ENCODE results near the gene SHISA3.

SHISA3 gene

GRCh38 chr4:42442601-42443000 is 45.3 kb downstream of the SHISA3 start:
- Histone ChIP-seq H4K20me1 (ENCODE audit: low read depth, low read length) (no peaks in the 10 kb centered on the region), H3K9ac (ENCODE audit: low read length) (no peak overlapping the region), H3K9me3 (ENCODE audit: insufficient read depth, low read length) (no peaks in the 10 kb centered on the region), H3F3A (ENCODE audit: insufficient read depth) (no peaks in the 10 kb centered on the region), H3K27ac (ENCODE audit: low read depth, low read length) (no peak overlapping the region), H3K9me2 (replicated peaks; ENCODE audit: insufficient read depth, low read length) (no peaks in the 10 kb centered on the region), H3K4me2 (ENCODE audit: low read depth, low read length, poor library complexity, severe bottlenecking) (no peak overlapping the region), H3K36me3 (ENCODE audit: low read length) (no peaks in the 10 kb centered on the region), H3K27me3 (ENCODE audit: low read length) (no peaks in the 10 kb centered on the region), H2AFZ (ENCODE audit: low read depth, low read length, severe bottlenecking) (no peak overlapping the region), H3K4me3 (ENCODE audit: insufficient read depth, low read length, poor library complexity, severe bottlenecking) (no peak overlapping the region), H3K79me2 (ENCODE audit: insufficient read depth, low read length) (no peaks in the 10 kb centered on the region)
- no peak for TF ChIP-seq EZH2phosphoT487 (conservative IDR thresholded peaks at IDR 0.05; ENCODE audit: low read length)
- TF ChIP-seq, protein P1, sequence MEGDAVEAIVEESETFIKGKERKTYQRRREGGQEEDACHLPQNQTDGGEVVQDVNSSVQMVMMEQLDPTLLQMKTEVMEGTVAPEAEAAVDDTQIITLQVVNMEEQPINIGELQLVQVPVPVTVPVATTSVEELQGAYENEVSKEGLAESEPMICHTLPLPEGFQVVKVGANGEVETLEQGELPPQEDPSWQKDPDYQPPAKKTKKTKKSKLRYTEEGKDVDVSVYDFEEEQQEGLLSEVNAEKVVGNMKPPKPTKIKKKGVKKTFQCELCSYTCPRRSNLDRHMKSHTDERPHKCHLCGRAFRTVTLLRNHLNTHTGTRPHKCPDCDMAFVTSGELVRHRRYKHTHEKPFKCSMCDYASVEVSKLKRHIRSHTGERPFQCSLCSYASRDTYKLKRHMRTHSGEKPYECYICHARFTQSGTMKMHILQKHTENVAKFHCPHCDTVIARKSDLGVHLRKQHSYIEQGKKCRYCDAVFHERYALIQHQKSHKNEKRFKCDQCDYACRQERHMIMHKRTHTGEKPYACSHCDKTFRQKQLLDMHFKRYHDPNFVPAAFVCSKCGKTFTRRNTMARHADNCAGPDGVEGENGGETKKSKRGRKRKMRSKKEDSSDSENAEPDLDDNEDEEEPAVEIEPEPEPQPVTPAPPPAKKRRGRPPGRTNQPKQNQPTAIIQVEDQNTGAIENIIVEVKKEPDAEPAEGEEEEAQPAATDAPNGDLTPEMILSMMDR (IDR thresholded peaks at IDR 0.05; ENCODE audit: insufficient read depth, low read length, poor library complexity, severe bottlenecking), result no peak

- Histone ChIP-seq H2AFZ (ENCODE audit: low read depth, low read length, severe bottlenecking) (no peak overlapping the region), H4K20me1 (ENCODE audit: low read depth, low read length) (no peaks in the 10 kb centered on the region), H3K36me3 (ENCODE audit: low read length) (no peaks in the 10 kb centered on the region), H3K27ac (ENCODE audit: low read depth, low read length) (no peak overlapping the region), H3K27me3 (ENCODE audit: low read length) (no peaks in the 10 kb centered on the region), H3K79me2 (ENCODE audit: insufficient read depth, low read length) (no peaks in the 10 kb centered on the region), H3K9me2 (replicated peaks; ENCODE audit: insufficient read depth, low read length) (no peaks in the 10 kb centered on the region), H3K4me3 (ENCODE audit: insufficient read depth, low read length, poor library complexity, severe bottlenecking) (no peak overlapping the region), H3K9me3 (ENCODE audit: insufficient read depth, low read length) (no peaks in the 10 kb centered on the region), H3F3A (ENCODE audit: insufficient read depth) (no peaks in the 10 kb centered on the region), H3K9ac (ENCODE audit: low read length) (no peak overlapping the region), H3K4me2 (ENCODE audit: low read depth, low read length, poor library complexity, severe bottlenecking) (no peak overlapping the region)
- TF ChIP-seq EZH2phosphoT487 (conservative IDR thresholded peaks at IDR 0.05; ENCODE audit: low read length), result no peak
- TF ChIP-seq, protein P1 (IDR thresholded peaks at IDR 0.05; ENCODE audit: insufficient read depth, low read length, poor library complexity, severe bottlenecking), result no peak
Observed at GRCh38 chr4:42445038-42445437, 47.8 kb downstream of the SHISA3 start.

DNA sequence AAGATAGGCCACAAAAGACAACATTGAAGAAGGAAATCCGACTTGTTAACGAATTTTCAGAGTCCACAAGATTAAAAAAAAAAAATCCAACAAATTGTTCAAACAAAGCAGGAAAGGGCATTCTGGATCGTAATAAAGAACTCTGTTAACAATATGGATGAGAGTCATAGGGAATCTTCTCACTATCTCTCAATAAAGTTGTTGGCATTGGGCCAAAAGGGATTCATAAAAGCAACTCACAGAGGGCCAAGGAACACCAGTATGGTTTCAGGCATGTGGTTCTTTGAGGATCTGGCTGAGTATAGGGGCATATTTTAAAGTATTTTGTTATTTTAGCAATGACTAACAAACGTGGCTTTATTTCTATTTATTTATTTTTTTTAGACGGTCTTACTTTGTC is 49.5 kb downstream of the SHISA3 start:
- no peak overlapping the region for H3K4me2 ChIP-seq (ENCODE audit: low read depth, low read length, poor library complexity, severe bottlenecking)
- TF ChIP-seq EZH2phosphoT487 (conservative IDR thresholded peaks at IDR 0.05; ENCODE audit: low read length), result no peak
- TF ChIP-seq, protein P1 (IDR thresholded peaks at IDR 0.05; ENCODE audit: insufficient read depth, low read length, poor library complexity, severe bottlenecking), result no peak
- no peak overlapping the region for H3K4me3 ChIP-seq (ENCODE audit: insufficient read depth, low read length, poor library complexity, severe bottlenecking)
- no peak overlapping the region for H2AFZ ChIP-seq (ENCODE audit: low read depth, low read length, severe bottlenecking)
- H3K9ac ChIP-seq (ENCODE audit: low read length), result no peak overlapping the region
- no peaks in the 10 kb centered on the region for H4K20me1 ChIP-seq (ENCODE audit: low read depth, low read length)
- no peaks in the 10 kb centered on the region for H3K79me2 ChIP-seq (ENCODE audit: insufficient read depth, low read length)
- no peaks in the 10 kb centered on the region for H3K36me3 ChIP-seq (ENCODE audit: low read length)
- no peaks in the 10 kb centered on the region for H3F3A ChIP-seq (ENCODE audit: insufficient read depth)
- H3K27me3 ChIP-seq (ENCODE audit: low read length), result no peaks in the 10 kb centered on the region
- H3K9me3 ChIP-seq (ENCODE audit: insufficient read depth, low read length), result no peaks in the 10 kb centered on the region
- no peak overlapping the region for H3K27ac ChIP-seq (ENCODE audit: low read depth, low read length)
- no peaks in the 10 kb centered on the region for H3K9me2 ChIP-seq (replicated peaks; ENCODE audit: insufficient read depth, low read length)

Measured in SU-DHL-6 (cell line).